Trophoblast cell (in vitro differentiated cells and primary cell): ENCODE measurements around the gene SNRNP48.

Experiments used
- DNase-seq, 2 donors: peaks; one replicate each; pipeline ENCODE4 v3.0.0-alpha.2; 2016
- H2AFZ ChIP-seq: 2 replicates; pipeline ENCODE4 v1.6.1; 2013; ENCODE audit warnings: low read length, moderate library complexity, mild to moderate bottlenecking; ENCODE audit not compliant: insufficient read depth, poor library complexity
- H2AK5ac ChIP-seq: 2 replicates; pipeline ENCODE4 v1.6.1; 2013; ENCODE audit warnings: mild to moderate bottlenecking, low read length
- H2BK120ac ChIP-seq: 2 replicates; pipeline ENCODE4 v1.6.1; 2013; ENCODE audit warnings: low read length, mild to moderate bottlenecking, moderate library complexity; ENCODE audit not compliant: insufficient read depth, poor library complexity
- H2BK12ac ChIP-seq: 2 replicates; pipeline ENCODE4 v1.6.1; 2013; ENCODE audit warnings: mild to moderate bottlenecking, low read length, moderate library complexity
- H2BK5ac ChIP-seq: 2 replicates; pipeline ENCODE4 v1.6.1; 2013; ENCODE audit warnings: low read length, low read depth, moderate library complexity, mild to moderate bottlenecking; ENCODE audit not compliant: poor library complexity
- H3K14ac ChIP-seq: 2 replicates; pipeline ENCODE4 v1.6.1; 2013; ENCODE audit warnings: mild to moderate bottlenecking, low read length
- H3K18ac ChIP-seq: 2 replicates; pipeline ENCODE4 v1.6.1; 2013; ENCODE audit warnings: mild to moderate bottlenecking, low read length
- H3K23ac ChIP-seq: 2 replicates; pipeline ENCODE4 v1.6.1; 2013; ENCODE audit warnings: low read length
- H3K27ac ChIP-seq: 2 replicates; pipeline ENCODE4 v1.5.1; 2013; ENCODE audit warnings: low read depth, mild to moderate bottlenecking, inconsistent platforms, low read length, moderate library complexity
- H3K27me3 ChIP-seq: 2 replicates; pipeline ENCODE4 v1.6.1; 2013; ENCODE audit warnings: inconsistent platforms, mild to moderate bottlenecking, low read length, moderate library complexity; ENCODE audit not compliant: insufficient read depth
- H3K36me3 ChIP-seq, 2 experiments: 1 replicate in 1 of 2; 2 replicates in 1 of 2; pipeline ENCODE4 v1.6.1; 2013; ENCODE audit warnings: low read length in 2 of 2, mild to moderate bottlenecking in 2 of 2, moderate library complexity in 1 of 2; ENCODE audit not compliant: insufficient read depth in 2 of 2, control insufficient read depth in 1 of 2
- H3K4ac ChIP-seq: 2 replicates; pipeline ENCODE4 v1.6.1; 2013; ENCODE audit warnings: low read depth, mild to moderate bottlenecking, low read length, moderate library complexity
- H3K4me1 ChIP-seq, 2 experiments: 1 replicate in 1 of 2; 2 replicates in 1 of 2; pipeline ENCODE4 v1.6.1; 2013; ENCODE audit warnings: low read length in 2 of 2, mild to moderate bottlenecking in 2 of 2, moderate library complexity in 1 of 2; ENCODE audit not compliant: insufficient read depth in 2 of 2, control insufficient read depth in 1 of 2
- H3K4me2 ChIP-seq: 2 replicates; pipeline ENCODE4 v1.6.1; 2013; ENCODE audit warnings: inconsistent platforms, mild to moderate bottlenecking, low read length, moderate library complexity
- H3K4me3 ChIP-seq: 2 replicates; pipeline ENCODE4 v1.5.1; 2013; ENCODE audit warnings: mild to moderate bottlenecking, low read depth, low read length, inconsistent platforms
- H3K79me1 ChIP-seq: one replicate; pipeline ENCODE4 v1.6.1; 2013; ENCODE audit warnings: low read length
- H3K79me2 ChIP-seq: 2 replicates; pipeline ENCODE4 v1.6.1; 2013; ENCODE audit warnings: low read length, mild to moderate bottlenecking; ENCODE audit not compliant: control insufficient read depth, insufficient read depth, poor library complexity
- H3K9ac ChIP-seq: 2 replicates; pipeline ENCODE4 v1.6.1; 2013; ENCODE audit warnings: mild to moderate bottlenecking, low read length
- H3K9me3 ChIP-seq: 2 replicates; pipeline ENCODE4 v1.6.1; 2013; ENCODE audit warnings: low read depth, mild to moderate bottlenecking, control low read depth, inconsistent platforms, low read length; ENCODE audit not compliant: insufficient read depth
- H4K12ac ChIP-seq: 2 replicates; pipeline ENCODE4 v1.6.1; 2013; ENCODE audit warnings: low read depth, mild to moderate bottlenecking, low read length, moderate library complexity
- H4K8ac ChIP-seq: 2 replicates; pipeline ENCODE4 v1.6.1; 2013; ENCODE audit warnings: low read depth, mild to moderate bottlenecking, low read length, moderate library complexity
- H4K91ac ChIP-seq: one replicate; pipeline ENCODE4 v1.6.1; 2013; ENCODE audit warnings: low read depth, mild to moderate bottlenecking, low read length, moderate library complexity
- WGBS: extraction: QIAGEN DNeasy Blood & Tissue Kit; methylation state at CpG from one replicate; pipeline ENCODE4 v1.1.7; 2013; ENCODE audit warnings: missing lambda C conversion rate; ENCODE audit not compliant: insufficient read length, insufficient coverage; ENCODE audit errors: extremely low coverage; 5-methylcytosine and 5-hydroxymethylcytosine counted together

SNRNP48 gene

DNA sequence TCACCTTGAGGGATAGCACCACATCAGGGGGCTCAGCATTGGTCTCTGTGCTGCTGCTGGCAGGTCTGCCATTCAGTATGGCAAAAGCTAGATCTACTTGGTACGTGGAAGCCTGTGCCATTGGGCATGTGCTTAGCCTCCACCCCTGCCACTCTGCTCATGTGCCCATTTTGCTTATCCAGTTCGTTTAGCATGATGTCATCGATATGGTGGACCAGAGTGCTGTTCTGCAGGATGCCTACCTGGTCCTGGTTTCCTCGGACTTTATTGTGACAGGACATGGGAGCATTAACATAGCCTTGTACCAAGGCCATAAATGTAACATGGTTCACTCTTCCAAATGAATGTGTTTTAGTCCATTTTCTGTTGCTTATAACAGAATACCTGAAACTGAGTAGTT lies 68.5 kb downstream of the SNRNP48 start:
- WGBS, result no CpG with 5 or more reads among the region's 4 CpGs
- Histone ChIP-seq H3K9me3 (no peaks in the 10 kb centered on the region), H3K79me2 (no peaks in the 10 kb centered on the region), H3K27me3 (no peaks in the 10 kb centered on the region), H3K18ac (no peak overlapping the region), H2BK120ac (no peak overlapping the region), H3K36me3 (no peaks in the 10 kb centered on the region), H3K14ac (no peak overlapping the region), H2BK5ac (no peak overlapping the region), H2AK5ac (no peak overlapping the region), H3K4me1 (no peaks in the 10 kb centered on the region), H3K4ac (no peak overlapping the region), H4K91ac (no peak overlapping the region), H3K4me3 (no peak overlapping the region), H2AFZ (no peak overlapping the region), H2BK12ac (no peak overlapping the region), H3K9ac (no peak overlapping the region), H4K8ac (no peak overlapping the region), H4K12ac (no peak overlapping the region), H3K79me1 (no peaks in the 10 kb centered on the region), H3K27ac (no peak overlapping the region), H3K23ac (no peak overlapping the region), H3K4me2 (no peak overlapping the region)
- DNase-seq, result no peak

DNA sequence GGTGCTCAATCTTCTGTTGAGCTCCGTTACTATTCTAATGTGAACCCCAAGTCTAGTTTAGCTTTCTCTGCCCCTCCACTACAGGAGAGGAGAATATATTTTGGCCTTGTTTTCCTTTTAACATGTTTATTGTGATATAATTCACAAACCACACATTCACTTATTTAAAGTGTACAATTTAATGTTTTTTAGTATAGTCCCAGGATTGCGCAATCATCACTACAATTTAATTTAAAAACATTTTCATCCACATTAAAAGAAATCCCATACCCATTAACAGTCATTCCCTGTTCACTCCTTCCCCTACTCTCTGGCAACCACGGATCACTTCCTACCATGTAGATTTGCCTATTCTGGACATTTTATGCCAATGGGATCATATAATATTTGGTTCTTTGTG lies 71.4 kb downstream of the SNRNP48 start:
- Histone ChIP-seq H3K79me2 (no peaks in the 10 kb centered on the region), H3K23ac (no peak overlapping the region), H3K79me1 (no peaks in the 10 kb centered on the region), H2BK5ac (no peak overlapping the region), H3K4ac (no peak overlapping the region), H3K4me3 (no peak overlapping the region), H2BK120ac (no peak overlapping the region), H3K9me3 (no peaks in the 10 kb centered on the region), H2AFZ (no peak overlapping the region), H3K4me2 (no peak overlapping the region), H3K36me3 (no peaks in the 10 kb centered on the region), H3K18ac (no peak overlapping the region), H3K27me3 (no peaks in the 10 kb centered on the region), H2BK12ac (no peak overlapping the region), H2AK5ac (no peak overlapping the region), H3K14ac (no peak overlapping the region), H4K91ac (no peak overlapping the region), H4K12ac (no peak overlapping the region), H3K27ac (no peak overlapping the region), H4K8ac (no peak overlapping the region), H3K4me1 (no peaks in the 10 kb centered on the region), H3K9ac (no peak overlapping the region)
- no peak for DNase-seq
- WGBS, result no CpG with 5 or more reads among the region's 3 CpGs
